Heart left ventricle (tissue), 13 donors: ENCODE results near the gene BNC2.

Source experiments
- CTCF ChIP-seq, 12 donors: fragments of 200-600 bp; sonication (generic) in 4 of 12; IDR thresholded peaks; one replicate each; pipeline versions ENCODE4 v1.5.0 to v1.8.0; 2018 to 2022; ENCODE audit warnings: antibody characterized with exemption in 12 of 12, mild to moderate bottlenecking in 5 of 12
- POLR2A ChIP-seq, 2 donors: fragments of 450-650 bp; IDR thresholded peaks; one replicate each; pipeline ENCODE4 v1.6.1; 2017; ENCODE audit warnings: antibody characterized with exemption in 2 of 2, mild to moderate bottlenecking in 2 of 2, moderate library complexity in 2 of 2
- donor health status: ischemic (EF 13 %, LVEDD 7.1; RV severe dilation, severe dysfunction).
- donor health status: DM: no; HTN: yes; CAD: no.
- donor health status: DM: no; HTN: no; CAD: no.
- donor health status: ischemic (EF 25% LVEDD 6.9; RV normal size, moderate dysfunction).
- donor health status: ischemic (EF 25% LVEDD 5.7; RV mildly dilated, moderate dysfunction).
- donor health status: ischemic (EF 35%, LVEDD 5.7; RV mildly dilated, moderate dysfunction).
- donor health status: nonischemic (EF 11% LVEDD 7.7; RV severe dilation, severe dysfunction).
- donor health status: DM: yes; HTN: yes; CAD: no.
- donor health status: PGD.
- donor health status: ischemic (EF 29% LVEDD 5.4; RV normal size, mild dysfunction).
- donor health status: nonischemic (EF 23%, LVEDD 6.1; RV moderate dilation, normal function).

GRCh38 chr9:16687678-16688369 is 182.6 kb downstream of the BNC2 start:
- TF ChIP-seq CTCF (IDR thresholded peaks at IDR 0.05) (no peak), POLR2A (IDR thresholded peaks at IDR 0.05) (no peak)
